GM12878 (cell line): ENCODE data around the gene SLC5A2.

Source experiments
- EP300 ChIP-seq, 2 experiments: fragments of 150-350 bp in 1 of 2; IDR thresholded peaks; 2 replicates each; pipeline ENCODE4 v1.6.1; 2011 to 2012; ENCODE audit warnings: low read depth in 2 of 2, low read length in 2 of 2, borderline replicate concordance in 1 of 2, improper control_type of control experiment in 1 of 2, inconsistent platforms in 1 of 2; ENCODE audit not compliant: control insufficient read depth in 1 of 2
- MYC ChIP-seq: IDR thresholded peaks from 2 replicates; pipeline ENCODE4 v1.6.1; 2011; ENCODE audit warnings: mild to moderate bottlenecking, low read length, moderate library complexity, inconsistent platforms; ENCODE audit not compliant: insufficient read depth, insufficient replicate concordance, insufficient read length, severe bottlenecking
- POLR2A ChIP-seq: IDR thresholded peaks from 2 replicates; pipeline ENCODE4 v1.6.1; 2011; ENCODE audit warnings: low read depth, mild to moderate bottlenecking, low read length
- STAT3 ChIP-seq: IDR thresholded peaks from 2 replicates; pipeline ENCODE4 v1.6.1; 2011; ENCODE audit warnings: low read depth, low read length, improper control_type of control experiment
- TCF3 ChIP-seq: IDR thresholded peaks from 2 replicates; pipeline ENCODE4 v1.6.1; 2012; ENCODE audit warnings: low read depth, mild to moderate bottlenecking, low read length, borderline replicate concordance; ENCODE audit not compliant: insufficient read depth
- TF ChIP-seq, protein P1 (sequence below): IDR thresholded peaks from 2 replicates; pipeline ENCODE4 v1.6.1; 2012; ENCODE audit warnings: mild to moderate bottlenecking, low read depth, low read length
- TF ChIP-seq, protein P2 (sequence below): IDR thresholded peaks from 2 replicates; pipeline ENCODE4 v1.6.1; 2012; ENCODE audit warnings: low read depth, low read length, improper control_type of control experiment
- TF ChIP-seq, protein P3 (sequence below), 3 experiments: IDR thresholded peaks in 2 of 3; conservative IDR thresholded peaks in 1 of 3; 2 replicates each; pipeline ENCODE4 v1.5.1; 2011; ENCODE audit warnings: low read depth in 3 of 3, low read length in 3 of 3, mild to moderate bottlenecking in 3 of 3, control low read depth in 2 of 3, moderate library complexity in 2 of 3, inconsistent platforms in 1 of 3, mixed read lengths in 1 of 3; ENCODE audit not compliant: control insufficient read depth in 2 of 3, insufficient read depth in 1 of 3; ENCODE audit errors: extremely low read depth in 1 of 3

DNA sequence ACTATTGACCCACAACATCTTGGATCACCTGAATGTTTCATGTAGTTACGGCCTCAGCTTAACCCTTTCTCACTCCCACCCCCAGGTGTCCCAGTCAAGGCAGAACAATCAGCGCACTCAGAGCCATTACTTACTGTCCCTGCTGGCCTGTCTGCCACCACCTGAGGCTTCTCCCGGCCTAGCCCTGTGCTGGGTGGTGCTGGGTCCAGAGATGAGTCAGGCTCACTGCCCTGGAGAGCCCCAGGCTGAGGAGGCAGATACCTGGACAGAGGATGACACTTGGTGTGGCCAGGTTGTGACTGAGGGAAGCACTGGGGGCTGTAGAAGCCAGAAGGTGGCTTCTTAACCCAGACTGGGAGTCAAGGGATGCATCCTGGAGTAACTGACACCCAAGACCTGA, 4.0 kb upstream of the SLC5A2 start:
- no peak for TF ChIP-seq TCF3
- TF ChIP-seq, protein P1, sequence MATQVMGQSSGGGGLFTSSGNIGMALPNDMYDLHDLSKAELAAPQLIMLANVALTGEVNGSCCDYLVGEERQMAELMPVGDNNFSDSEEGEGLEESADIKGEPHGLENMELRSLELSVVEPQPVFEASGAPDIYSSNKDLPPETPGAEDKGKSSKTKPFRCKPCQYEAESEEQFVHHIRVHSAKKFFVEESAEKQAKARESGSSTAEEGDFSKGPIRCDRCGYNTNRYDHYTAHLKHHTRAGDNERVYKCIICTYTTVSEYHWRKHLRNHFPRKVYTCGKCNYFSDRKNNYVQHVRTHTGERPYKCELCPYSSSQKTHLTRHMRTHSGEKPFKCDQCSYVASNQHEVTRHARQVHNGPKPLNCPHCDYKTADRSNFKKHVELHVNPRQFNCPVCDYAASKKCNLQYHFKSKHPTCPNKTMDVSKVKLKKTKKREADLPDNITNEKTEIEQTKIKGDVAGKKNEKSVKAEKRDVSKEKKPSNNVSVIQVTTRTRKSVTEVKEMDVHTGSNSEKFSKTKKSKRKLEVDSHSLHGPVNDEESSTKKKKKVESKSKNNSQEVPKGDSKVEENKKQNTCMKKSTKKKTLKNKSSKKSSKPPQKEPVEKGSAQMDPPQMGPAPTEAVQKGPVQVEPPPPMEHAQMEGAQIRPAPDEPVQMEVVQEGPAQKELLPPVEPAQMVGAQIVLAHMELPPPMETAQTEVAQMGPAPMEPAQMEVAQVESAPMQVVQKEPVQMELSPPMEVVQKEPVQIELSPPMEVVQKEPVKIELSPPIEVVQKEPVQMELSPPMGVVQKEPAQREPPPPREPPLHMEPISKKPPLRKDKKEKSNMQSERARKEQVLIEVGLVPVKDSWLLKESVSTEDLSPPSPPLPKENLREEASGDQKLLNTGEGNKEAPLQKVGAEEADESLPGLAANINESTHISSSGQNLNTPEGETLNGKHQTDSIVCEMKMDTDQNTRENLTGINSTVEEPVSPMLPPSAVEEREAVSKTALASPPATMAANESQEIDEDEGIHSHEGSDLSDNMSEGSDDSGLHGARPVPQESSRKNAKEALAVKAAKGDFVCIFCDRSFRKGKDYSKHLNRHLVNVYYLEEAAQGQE, result no peak
- TF ChIP-seq, protein P2, sequence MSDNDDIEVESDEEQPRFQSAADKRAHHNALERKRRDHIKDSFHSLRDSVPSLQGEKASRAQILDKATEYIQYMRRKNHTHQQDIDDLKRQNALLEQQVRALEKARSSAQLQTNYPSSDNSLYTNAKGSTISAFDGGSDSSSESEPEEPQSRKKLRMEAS, result no peak
- no peak for TF ChIP-seq EP300 (IDR thresholded peaks at IDR 0.05; ENCODE audit: borderline replicate concordance in 1 of 2, control insufficient read depth in 1 of 2, low read depth in 2 of 2, low read length in 2 of 2)
- no peak for TF ChIP-seq STAT3
- TF ChIP-seq MYC, result no peak
- TF ChIP-seq, protein P3, sequence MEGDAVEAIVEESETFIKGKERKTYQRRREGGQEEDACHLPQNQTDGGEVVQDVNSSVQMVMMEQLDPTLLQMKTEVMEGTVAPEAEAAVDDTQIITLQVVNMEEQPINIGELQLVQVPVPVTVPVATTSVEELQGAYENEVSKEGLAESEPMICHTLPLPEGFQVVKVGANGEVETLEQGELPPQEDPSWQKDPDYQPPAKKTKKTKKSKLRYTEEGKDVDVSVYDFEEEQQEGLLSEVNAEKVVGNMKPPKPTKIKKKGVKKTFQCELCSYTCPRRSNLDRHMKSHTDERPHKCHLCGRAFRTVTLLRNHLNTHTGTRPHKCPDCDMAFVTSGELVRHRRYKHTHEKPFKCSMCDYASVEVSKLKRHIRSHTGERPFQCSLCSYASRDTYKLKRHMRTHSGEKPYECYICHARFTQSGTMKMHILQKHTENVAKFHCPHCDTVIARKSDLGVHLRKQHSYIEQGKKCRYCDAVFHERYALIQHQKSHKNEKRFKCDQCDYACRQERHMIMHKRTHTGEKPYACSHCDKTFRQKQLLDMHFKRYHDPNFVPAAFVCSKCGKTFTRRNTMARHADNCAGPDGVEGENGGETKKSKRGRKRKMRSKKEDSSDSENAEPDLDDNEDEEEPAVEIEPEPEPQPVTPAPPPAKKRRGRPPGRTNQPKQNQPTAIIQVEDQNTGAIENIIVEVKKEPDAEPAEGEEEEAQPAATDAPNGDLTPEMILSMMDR (IDR thresholded peaks at IDR 0.05 in 2 of 3, conservative IDR thresholded peaks at IDR 0.05 in 1 of 3; ENCODE audit: control insufficient read depth in 2 of 3, extremely low read depth in 1 of 3, insufficient read depth in 1 of 3, low read depth in 3 of 3, low read length in 3 of 3), result no peak
- no peak for TF ChIP-seq POLR2A
